VCaP (cell line): ENCODE data around the gene PTCD2.

Source experiments
- H3K27ac ChIP-seq: fragments of 450-650 bp; 2 replicates; pipeline ENCODE4 v1.5.1; 2017
- TF ChIP-seq, protein P1 (sequence below): fragments of 450-650 bp; conservative IDR thresholded peaks from 2 replicates; pipeline ENCODE4 v1.5.1; 2017; ENCODE audit warnings: mild to moderate bottlenecking, moderate library complexity

Gene PTCD2

DNA sequence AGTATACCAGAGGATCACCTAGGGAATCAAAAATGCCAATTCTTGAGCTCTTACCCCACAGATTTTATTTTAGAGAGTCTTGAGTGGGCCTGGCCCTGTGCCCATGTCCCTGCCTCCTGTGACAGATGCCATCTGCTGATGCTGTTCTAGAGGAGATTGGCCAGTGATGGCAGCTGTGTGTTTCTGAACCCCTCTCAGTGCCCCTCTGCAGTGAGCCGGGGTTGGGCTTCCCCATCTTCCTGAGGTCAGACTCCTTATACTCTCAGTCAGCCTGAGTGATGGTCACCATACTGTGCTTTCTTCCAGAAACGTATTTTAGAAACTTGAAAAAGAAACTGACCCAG, 6.1 kb downstream of the PTCD2 start:
- H3K27ac ChIP-seq: no peak overlapping the region
- TF ChIP-seq, protein P1, sequence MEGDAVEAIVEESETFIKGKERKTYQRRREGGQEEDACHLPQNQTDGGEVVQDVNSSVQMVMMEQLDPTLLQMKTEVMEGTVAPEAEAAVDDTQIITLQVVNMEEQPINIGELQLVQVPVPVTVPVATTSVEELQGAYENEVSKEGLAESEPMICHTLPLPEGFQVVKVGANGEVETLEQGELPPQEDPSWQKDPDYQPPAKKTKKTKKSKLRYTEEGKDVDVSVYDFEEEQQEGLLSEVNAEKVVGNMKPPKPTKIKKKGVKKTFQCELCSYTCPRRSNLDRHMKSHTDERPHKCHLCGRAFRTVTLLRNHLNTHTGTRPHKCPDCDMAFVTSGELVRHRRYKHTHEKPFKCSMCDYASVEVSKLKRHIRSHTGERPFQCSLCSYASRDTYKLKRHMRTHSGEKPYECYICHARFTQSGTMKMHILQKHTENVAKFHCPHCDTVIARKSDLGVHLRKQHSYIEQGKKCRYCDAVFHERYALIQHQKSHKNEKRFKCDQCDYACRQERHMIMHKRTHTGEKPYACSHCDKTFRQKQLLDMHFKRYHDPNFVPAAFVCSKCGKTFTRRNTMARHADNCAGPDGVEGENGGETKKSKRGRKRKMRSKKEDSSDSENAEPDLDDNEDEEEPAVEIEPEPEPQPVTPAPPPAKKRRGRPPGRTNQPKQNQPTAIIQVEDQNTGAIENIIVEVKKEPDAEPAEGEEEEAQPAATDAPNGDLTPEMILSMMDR: no peak

DNA sequence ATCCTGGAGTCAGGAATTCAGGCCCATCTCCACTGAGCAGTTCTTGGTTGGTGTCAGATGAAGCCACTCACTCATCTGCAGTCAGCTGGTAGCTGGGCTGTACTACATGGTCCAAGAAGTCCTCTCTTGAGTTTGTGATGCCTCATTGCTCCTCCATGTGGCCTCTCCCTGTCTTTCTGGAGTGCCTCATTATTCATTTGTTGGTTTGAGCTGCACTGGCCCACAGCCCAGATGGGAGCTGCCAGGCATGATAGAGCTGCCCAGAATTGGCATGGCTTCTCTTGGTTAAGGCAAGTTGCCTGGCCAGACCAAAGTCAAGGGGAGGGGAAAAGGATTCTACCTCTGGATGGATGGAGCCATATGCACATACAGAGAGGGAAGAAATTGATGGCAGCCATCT, 8.0 kb downstream of the PTCD2 start:
- TF ChIP-seq, protein P1: no peak
- H3K27ac ChIP-seq: no peak overlapping the region

DNA sequence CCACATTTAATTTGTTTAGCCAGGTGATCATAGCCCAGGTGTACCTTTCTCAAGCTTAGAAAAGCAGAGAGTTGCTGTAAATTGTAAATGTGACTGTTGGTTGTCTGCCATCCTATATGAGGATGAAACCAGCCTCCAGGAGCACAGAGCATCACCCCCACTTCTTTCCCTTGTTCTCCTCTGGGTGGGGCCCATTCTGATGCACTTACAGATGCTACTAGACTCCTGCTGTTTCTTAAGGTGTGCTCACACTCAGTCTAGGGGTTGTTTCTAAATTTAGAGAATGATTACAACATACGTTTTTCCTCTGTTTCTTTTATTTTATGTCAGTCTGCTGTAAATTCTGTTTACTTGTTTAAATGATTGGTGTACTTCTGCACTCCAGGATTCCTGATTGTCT, 10.5 kb downstream of the PTCD2 start:
- no peak overlapping the region for H3K27ac ChIP-seq
- TF ChIP-seq, protein P1: no peak

DNA sequence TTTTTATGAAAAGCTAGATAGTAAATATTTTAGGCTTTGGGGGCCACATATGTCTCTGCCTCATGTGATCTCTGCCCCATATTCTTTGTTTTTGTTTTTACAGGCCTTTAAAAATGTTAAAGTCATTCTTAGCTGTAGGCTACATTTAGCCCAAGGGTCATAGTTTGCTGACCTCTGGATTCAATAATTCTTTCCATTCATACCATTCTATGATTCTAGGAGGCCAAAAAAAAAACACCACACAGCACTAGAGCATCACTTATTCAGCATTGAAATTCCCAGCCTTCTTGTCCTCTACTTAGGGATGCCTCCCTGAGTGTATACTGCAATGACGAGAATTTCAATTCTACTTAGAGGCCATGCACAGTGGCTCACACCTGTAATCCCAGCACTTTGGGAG, 17.0 kb downstream of the PTCD2 start:
- TF ChIP-seq, protein P1: no peak
- no peak overlapping the region for H3K27ac ChIP-seq

DNA sequence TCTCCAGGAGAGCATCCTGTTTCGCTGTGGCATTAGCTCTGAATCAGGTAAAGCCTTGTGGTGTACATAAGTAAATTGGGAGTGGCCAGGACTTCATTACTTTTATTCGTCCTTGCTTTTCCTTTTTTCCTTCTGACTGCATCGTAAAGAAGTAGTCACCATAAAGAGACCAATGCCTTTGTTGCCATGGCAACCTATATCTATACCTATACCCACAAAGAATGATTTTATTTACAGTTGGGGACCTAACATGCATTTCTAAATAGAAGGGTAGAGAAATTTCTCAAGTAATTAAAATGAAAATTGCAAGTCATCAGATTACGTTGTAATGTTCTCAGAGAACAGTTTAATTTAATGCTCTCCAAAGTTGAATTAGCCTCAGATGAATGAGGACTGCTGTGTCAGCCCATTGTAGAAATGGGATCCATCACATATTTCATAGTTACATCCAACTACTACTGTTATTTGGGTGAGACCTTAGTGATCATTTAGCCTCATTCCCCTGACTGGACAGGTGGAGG, 18.6 kb downstream of the PTCD2 start:
- TF ChIP-seq, protein P1: no peak
- H3K27ac ChIP-seq: no peak overlapping the region

DNA sequence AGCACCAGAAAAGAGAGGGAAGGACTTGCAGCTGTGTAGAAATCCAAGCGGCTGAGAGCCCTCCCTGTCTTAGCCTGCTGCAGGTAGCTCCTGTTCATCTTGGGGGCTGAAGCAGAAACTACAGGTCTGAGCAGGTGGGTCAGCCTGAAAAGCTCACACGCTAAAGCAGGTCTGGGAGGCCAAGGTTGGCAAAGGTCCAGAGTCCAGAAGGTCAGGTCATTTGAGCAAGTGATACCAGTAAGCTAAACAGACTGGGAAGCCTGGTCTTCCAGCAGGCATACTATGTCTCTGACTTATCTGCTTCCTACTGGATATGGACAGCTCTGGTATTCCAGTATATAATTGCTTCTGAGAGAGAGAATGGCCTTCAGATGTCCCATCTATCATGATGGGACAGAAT, 26.2 kb downstream of the PTCD2 start:
- TF ChIP-seq, protein P1: no peak

DNA sequence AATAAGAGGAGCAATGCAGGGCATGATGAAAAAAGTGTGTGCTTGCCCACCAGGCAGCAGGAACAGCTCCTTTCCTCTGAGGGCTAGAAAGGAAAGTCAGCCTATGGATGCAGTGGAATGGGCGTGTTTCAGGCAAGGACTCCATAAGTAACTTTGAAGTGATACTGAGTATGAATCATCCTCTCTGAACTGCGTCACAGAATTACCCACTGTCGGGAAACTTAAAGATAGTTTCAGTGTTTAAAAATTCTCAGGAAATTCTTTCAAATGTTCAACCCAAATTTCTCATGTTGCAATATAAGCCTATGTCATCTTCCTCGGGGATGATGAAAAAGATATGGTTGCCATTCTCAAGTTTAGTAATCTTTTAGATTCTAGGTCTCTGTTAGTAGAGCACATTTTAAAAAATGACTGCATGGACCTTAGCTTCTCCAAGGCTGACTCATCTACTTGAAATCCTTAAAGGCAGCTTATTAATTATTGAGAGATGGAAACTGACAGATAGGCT, 27.7 kb downstream of the PTCD2 start:
- TF ChIP-seq, protein P1: no peak
- H3K27ac ChIP-seq: no peak overlapping the region

More for the DNA sequence above, 26.2 kb downstream of the PTCD2 start:
- H3K27ac ChIP-seq: no peak overlapping the region
